HepG2 (cell line): ENCODE data around the gene DAO. TPM values are rescaled to one million over a fixed set of nuclear protein-coding genes. Genes with fewer than 3 reads are reported as not detected.

ENCODE experiments used
- ATAC-seq: fragments of 200-7000 bp; cut with Tn5 transposase; 3 replicates; pipeline ENCODE4 v1.9.1; 2020; ENCODE audit warnings: mild to moderate bottlenecking, moderate library complexity
- BruUV-seq: library from RNA; stranded (reverse); fragments of 400-500 nt; replicated peaks from 2 replicates; lab custom pipeline; 2021; lab: Mats Ljungman, UMichigan
- CTCF ChIA-PET: fragments of 300-600 bp; formaldehyde crosslinking; extraction: SDS; loops from one replicate; lab custom pipeline; 2021; ENCODE audit warnings: low total read pairs, inconsistent platforms, low intra/inter-chr PET ratio; lab: Yijun Ruan, JAX
- POLR2A ChIA-PET: fragments of 350-600 bp; sonication (Branson Sonifier 250); formaldehyde crosslinking; loops from one replicate; lab custom pipeline; 2020; ENCODE audit warnings: antibody characterized with exemption, inconsistent platforms; lab: Yijun Ruan, JAX
- DNase-seq: peaks from one replicate; pipeline ENCODE4 v3.0.0-alpha.2; 2015; ENCODE audit warnings: low spot score
- FAIRE-seq: peaks from 3 replicates; lab custom pipeline; 2011; peaks lifted over from hg19 to GRCh38; lab: Jason Lieb, UNC
- H2AFZ ChIP-seq: one replicate; pipeline ENCODE4 v1.6.1; 2011; ENCODE audit warnings: low read length, inconsistent platforms
- H3K27ac ChIP-seq: fragments of 300-600 bp; 3 replicates; pipeline ENCODE4 v1.8.0; 2011; ENCODE audit warnings: mixed run types, mild to moderate bottlenecking, mixed read lengths, low read length, inconsistent platforms; ENCODE audit not compliant: insufficient read depth; ENCODE audit errors: extremely low read length
- H3K27me3 ChIP-seq, 2 experiments: fragments of 200-600 bp in 1 of 2; 2 replicates in 1 of 2; 3 replicates in 1 of 2; pipeline versions ENCODE4 v1.6.0 to v1.8.0; 2011; ENCODE audit warnings: low read length in 2 of 2, mild to moderate bottlenecking in 2 of 2, moderate library complexity in 2 of 2, inconsistent platforms in 1 of 2; ENCODE audit not compliant: insufficient read depth in 2 of 2, control insufficient read depth in 1 of 2
- H3K36me3 ChIP-seq, 2 experiments: fragments of 200-600 bp in 1 of 2; replicated peaks in 1 of 2; 2 replicates in 1 of 2; 3 replicates in 1 of 2; pipeline versions ENCODE4 v1.5.1 to v1.8.0; 2011; ENCODE audit warnings: low read length in 2 of 2, inconsistent platforms in 1 of 2; ENCODE audit not compliant: insufficient read depth in 2 of 2, control insufficient read depth in 1 of 2
- H3K4me1 ChIP-seq: 2 replicates; pipeline ENCODE4 v1.5.1; 2012; ENCODE audit warnings: low read length, inconsistent platforms; ENCODE audit not compliant: insufficient read depth
- H3K4me2 ChIP-seq: 2 replicates; pipeline ENCODE4 v1.6.0; 2011; ENCODE audit warnings: low read depth, low read length, inconsistent platforms
- H3K4me3 ChIP-seq, 3 experiments: fragments of 200-600 bp in 1 of 3; sonication (generic), shearing (Covaris generic) in 1 of 3; replicated peaks in 1 of 3; 2 replicates each; pipeline ENCODE4 v1.5.1; 2011 to 2016; ENCODE audit warnings: low read length in 3 of 3, inconsistent platforms in 2 of 3, low read depth in 2 of 3, mild to moderate bottlenecking in 2 of 3, control low read depth in 1 of 3, mixed read lengths in 1 of 3; ENCODE audit not compliant: insufficient read depth in 1 of 3
- H3K79me2 ChIP-seq: one replicate; pipeline ENCODE4 v1.6.1; 2011; ENCODE audit warnings: low read length, inconsistent platforms; ENCODE audit not compliant: insufficient read depth
- H3K9ac ChIP-seq: 2 replicates; pipeline ENCODE4 v1.6.0; 2011; ENCODE audit warnings: mild to moderate bottlenecking, low read depth, low read length, inconsistent platforms; ENCODE audit not compliant: insufficient read depth
- H3K9me3 ChIP-seq: 2 replicates; pipeline ENCODE4 v1.5.1; 2012; ENCODE audit warnings: mild to moderate bottlenecking, low read length
- H4K20me1 ChIP-seq: 2 replicates; pipeline ENCODE4 v1.6.0; 2011; ENCODE audit warnings: inconsistent platforms, mild to moderate bottlenecking, low read length, moderate library complexity; ENCODE audit not compliant: insufficient read depth
- E2F5 ChIP-seq: sonication (generic); formaldehyde crosslinking; conservative IDR thresholded peaks from 2 replicates; pipeline ENCODE4 v1.4.0; 2020; ENCODE audit warnings: missing genetic modification reagents
- NCOR1 ChIP-seq: fragments of 200-600 bp; sonication (generic); IDR thresholded peaks from 2 replicates; pipeline ENCODE4 v1.7.0; 2017; ENCODE audit warnings: antibody characterized with exemption, low read length, borderline replicate concordance
- PAX8 ChIP-seq: sonication (generic); formaldehyde crosslinking; IDR thresholded peaks from 2 replicates; pipeline ENCODE4 v1.8.0; 2022; ENCODE audit warnings: mild to moderate bottlenecking, missing genetic modification reagents, borderline replicate concordance
- SNAPC4 ChIP-seq: sonication (generic); formaldehyde crosslinking; IDR thresholded peaks from 2 replicates; pipeline ENCODE4 v1.4.0; 2020; ENCODE audit warnings: mild to moderate bottlenecking, missing genetic modification reagents
- TARDBP ChIP-seq: sonication (generic); formaldehyde crosslinking; IDR thresholded peaks from 2 replicates; pipeline ENCODE4 v1.8.0; 2022; ENCODE audit warnings: mild to moderate bottlenecking, missing genetic modification reagents
- TBL1XR1 ChIP-seq: fragments of 150-350 bp; IDR thresholded peaks from 2 replicates; pipeline ENCODE4 v1.6.1; 2014; ENCODE audit warnings: borderline replicate concordance, low read length; ENCODE audit not compliant: partially characterized antibody
- ZNF382 ChIP-seq: sonication (generic); formaldehyde crosslinking; IDR thresholded peaks from 2 replicates; pipeline ENCODE4 v1.5.0; 2020; ENCODE audit warnings: missing genetic modification reagents, mild to moderate bottlenecking, borderline replicate concordance
- ZNF597 ChIP-seq: sonication (generic); formaldehyde crosslinking; IDR thresholded peaks from 2 replicates; pipeline ENCODE4 v1.5.0; 2020; ENCODE audit warnings: missing genetic modification reagents
- ZNF710 ChIP-seq: sonication (generic); formaldehyde crosslinking; IDR thresholded peaks from 2 replicates; pipeline ENCODE4 v1.5.0; 2020; ENCODE audit warnings: mild to moderate bottlenecking, missing genetic modification reagents, borderline replicate concordance
- WGBS: methylation state at CpG from one replicate; pipeline ENCODE4 v1.1.6; 2017; ENCODE audit warnings: low lambda C conversion rate; 5-methylcytosine and 5-hydroxymethylcytosine counted together
- in situ Hi-C: cut with HindIII; loops from 2 replicates; pipeline ENCODE4 v1.10.0; 2017; ENCODE audit warnings: low pct_unique_long_range_greater_than_20kb; ENCODE audit not compliant: extremely low pct_ligation_motif_present
- intact Hi-C: fragments of 100-400 bp; cut with micrococcal nuclease; formaldehyde crosslinking; loops from one replicate; pipeline ENCODE4 v1.10.0; 2022; ENCODE audit not compliant: unreplicated experiment
- polyA plus RNA-seq, 8 experiments: library from polyadenylated mRNA; depleted of rRNA in 3 of 8; stranded (reverse) in 7 of 8; unstranded in 1 of 8; fragments of >200 nt; fragmentation: Illumina TruSeq in 4 of 8; extraction: Trizol in 4 of 8; gene quantifications; 2 replicates each; pipeline versions ENCODE4 v1.2.1 to v1.2.3, GENCODE V29; 2011 to 2016; ENCODE audit warnings: low read depth in 4 of 8, missing spikeins in 1 of 8, mixed read lengths in 1 of 8; ENCODE audit not compliant: insufficient read depth in 1 of 8
- total RNA-seq, 5 experiments: library from RNA; depleted of rRNA; stranded (reverse); fragments of >200 nt; fragmentation: Illumina TruSeq; extraction: Trizol; gene quantifications; 2 replicates each; pipeline ENCODE4 v1.2.3, GENCODE V29; 2016; ENCODE audit warnings: low read depth in 1 of 5

The DAO gene
- total and polyA plus RNA-seq, 2 of the 13 experiments (the other 11 are each of a cell fraction or from before 2014, with no cell fraction given) = 0.34 to 0.82 TPM

- Histone ChIP-seq H3K4me1 (peaks cover 19% of the 10 kb centered on the region), H3K4me2 (no peak overlapping the region), H3K36me3 (no peaks in the 10 kb centered on the region), H3K9ac (no peak overlapping the region), H3K9me3 (0 out of 2 replicates have a peak, but pooled peaks cover 3% of the 10 kb centered on the region), H2AFZ (no peak overlapping the region), H3K27ac (no peak overlapping the region), H3K4me3 (no peak overlapping the region), H3K27me3 (peaks cover 4 to 6% of the 10 kb centered on the region in 2 experiments; a peak in 2 of 5 replicates), H4K20me1 (no peaks in the 10 kb centered on the region), H3K79me2 (peaks cover under 1% of the 10 kb centered on the region)
- intact Hi-C loops (no loop called here), in situ Hi-C loops (no loop called here)
- ChIA-PET CTCF (no interaction called here), POLR2A (no interaction called here)
- ATAC-seq (no peak), DNase-seq (no peak), FAIRE-seq (no peak)
- BruUV-seq = no TSS peak
- 36% methylated on average over 6 of the region's 6 CpGs for WGBS
- TF ChIP-seq TBL1XR1 (no peak), SNAPC4 (CRISPR knock-in tag) (no peak), TARDBP (CRISPR knock-in tag) (no peak), ZNF710 (no peak), ZNF382 (no peak), E2F5 (CRISPR knock-in tag) (no peak), PAX8 (CRISPR knock-in tag) (no peak), NCOR1 (no peak), ZNF597 (CRISPR knock-in tag) (no peak)
Observed at GRCh38 chr12:108861878-108862587, 17.9 kb upstream of the DAO start.
